ENCODE data around the gene CCAR1. TPM values are rescaled to one million over a fixed set of nuclear protein-coding genes. Genes with fewer than 3 reads are reported as not detected.
"Not testable (repeated sequence)": the region's sequence is repeated elsewhere in the genome, so short reads cannot be mapped to it uniquely, and the experiment has no call there.

The CCAR1 gene
- total RNA-seq = 40.5 TPM

GRCh38 chr10:68720793-68721672, at the start of gene CCAR1:
Gene CCAR1 (plus strand): TSS chr10:68721239. CDS start chr10:68722505, 1,266 bp downstream.
- DNase-seq = peak; percentile 99

- DNase-seq = no peak
Measured at GRCh38 chr10:68684413-68684812, 36.6 kb upstream of the CCAR1 start.

GRCh38 chr10:68696018-68696417, 25.0 kb upstream of the CCAR1 start:
- no peak for DNase-seq

- no peak for DNase-seq
Measured at GRCh38 chr10:68697106-68697505, 23.9 kb upstream of the CCAR1 start.

GRCh38 chr10:68700197-68700596, 20.8 kb upstream of the CCAR1 start:
- no peak for DNase-seq

- no peak for DNase-seq
Measured at GRCh38 chr10:68705548-68705947, 15.5 kb upstream of the CCAR1 start.

GRCh38 chr10:68708987-68709386, 12.1 kb upstream of the CCAR1 start:
- not testable (repeated sequence) for DNase-seq

GRCh38 chr10:68713065-68713464, 8.0 kb upstream of the CCAR1 start:
- not testable (repeated sequence) for DNase-seq

GRCh38 chr10:68717435-68717834, 3.6 kb upstream of the CCAR1 start:
- DNase-seq = no peak

- DNase-seq = no peak
Measured at GRCh38 chr10:68721673-68722335, 765 bp downstream of the CCAR1 start.

GRCh38 chr10:68725016-68725415, 4.0 kb downstream of the CCAR1 start:
- no peak for DNase-seq

GRCh38 chr10:68727146-68727545, 6.1 kb downstream of the CCAR1 start:
- DNase-seq = no peak

GRCh38 chr10:68732651-68733050, 11.6 kb downstream of the CCAR1 start:
- DNase-seq = no peak

- no peak for DNase-seq
Measured at GRCh38 chr10:68734349-68734748, 13.3 kb downstream of the CCAR1 start.

GRCh38 chr10:68735119-68735518, 14.1 kb downstream of the CCAR1 start:
- DNase-seq = no peak

GRCh38 chr10:68735739-68736138, 14.7 kb downstream of the CCAR1 start:
- not testable (repeated sequence) for DNase-seq

GRCh38 chr10:68740676-68741075, 19.6 kb downstream of the CCAR1 start:
- not testable (repeated sequence) for DNase-seq

- DNase-seq = no peak
Measured at GRCh38 chr10:68742397-68742796, 21.4 kb downstream of the CCAR1 start.

- no peak for DNase-seq
Measured at GRCh38 chr10:68752711-68753350, 31.8 kb downstream of the CCAR1 start.

- no peak for DNase-seq
Measured at GRCh38 chr10:68756246-68756645, 35.2 kb downstream of the CCAR1 start.

GRCh38 chr10:68756766-68757165, 35.7 kb downstream of the CCAR1 start:
- no peak for DNase-seq

GRCh38 chr10:68759223-68759863, 38.3 kb downstream of the CCAR1 start:
- DNase-seq = no peak

GRCh38 chr10:68759967-68760366, 38.9 kb downstream of the CCAR1 start:
- no peak for DNase-seq

Data from skin of body (tissue), 2 donors.